C4-2B (cell line): Measurements from ENCODE around the gene DDX24.

Experiments
- H3K27ac ChIP-seq: fragments of 450-650 bp; 2 replicates; pipeline ENCODE4 v1.5.1; 2017
- ZFX ChIP-seq: fragments of 450-650 bp; IDR thresholded peaks from 2 replicates; pipeline ENCODE4 v1.6.1; 2017
- TF ChIP-seq, protein P1 (sequence below): fragments of 450-650 bp; conservative IDR thresholded peaks from 2 replicates; pipeline ENCODE4 v1.5.1; 2017; ENCODE audit warnings: mild to moderate bottlenecking

The DDX24 gene

DNA sequence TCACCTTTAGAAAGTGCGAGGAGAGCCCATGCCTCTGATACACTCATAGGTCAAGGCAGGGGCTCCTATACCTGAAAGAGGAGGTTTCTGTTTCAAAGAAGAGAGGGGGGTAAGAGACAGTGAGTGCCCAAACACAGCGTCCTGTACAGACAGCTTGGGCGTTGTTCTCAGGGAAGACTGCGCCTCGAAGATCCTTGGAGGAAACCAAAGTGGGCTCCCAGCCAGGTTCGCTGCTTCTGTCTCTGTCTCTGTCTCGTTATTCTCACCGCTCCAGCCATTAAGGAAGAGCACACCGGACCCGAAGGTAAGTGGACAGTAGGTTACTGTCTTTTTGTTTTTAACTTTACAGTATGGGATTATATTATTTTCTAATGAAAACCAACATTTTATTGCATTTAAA lies 23.7 kb upstream of the DDX24 start:
- H3K27ac ChIP-seq, result no peak overlapping the region
- TF ChIP-seq, protein P1, sequence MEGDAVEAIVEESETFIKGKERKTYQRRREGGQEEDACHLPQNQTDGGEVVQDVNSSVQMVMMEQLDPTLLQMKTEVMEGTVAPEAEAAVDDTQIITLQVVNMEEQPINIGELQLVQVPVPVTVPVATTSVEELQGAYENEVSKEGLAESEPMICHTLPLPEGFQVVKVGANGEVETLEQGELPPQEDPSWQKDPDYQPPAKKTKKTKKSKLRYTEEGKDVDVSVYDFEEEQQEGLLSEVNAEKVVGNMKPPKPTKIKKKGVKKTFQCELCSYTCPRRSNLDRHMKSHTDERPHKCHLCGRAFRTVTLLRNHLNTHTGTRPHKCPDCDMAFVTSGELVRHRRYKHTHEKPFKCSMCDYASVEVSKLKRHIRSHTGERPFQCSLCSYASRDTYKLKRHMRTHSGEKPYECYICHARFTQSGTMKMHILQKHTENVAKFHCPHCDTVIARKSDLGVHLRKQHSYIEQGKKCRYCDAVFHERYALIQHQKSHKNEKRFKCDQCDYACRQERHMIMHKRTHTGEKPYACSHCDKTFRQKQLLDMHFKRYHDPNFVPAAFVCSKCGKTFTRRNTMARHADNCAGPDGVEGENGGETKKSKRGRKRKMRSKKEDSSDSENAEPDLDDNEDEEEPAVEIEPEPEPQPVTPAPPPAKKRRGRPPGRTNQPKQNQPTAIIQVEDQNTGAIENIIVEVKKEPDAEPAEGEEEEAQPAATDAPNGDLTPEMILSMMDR, result no peak
- no peak for TF ChIP-seq ZFX

DNA sequence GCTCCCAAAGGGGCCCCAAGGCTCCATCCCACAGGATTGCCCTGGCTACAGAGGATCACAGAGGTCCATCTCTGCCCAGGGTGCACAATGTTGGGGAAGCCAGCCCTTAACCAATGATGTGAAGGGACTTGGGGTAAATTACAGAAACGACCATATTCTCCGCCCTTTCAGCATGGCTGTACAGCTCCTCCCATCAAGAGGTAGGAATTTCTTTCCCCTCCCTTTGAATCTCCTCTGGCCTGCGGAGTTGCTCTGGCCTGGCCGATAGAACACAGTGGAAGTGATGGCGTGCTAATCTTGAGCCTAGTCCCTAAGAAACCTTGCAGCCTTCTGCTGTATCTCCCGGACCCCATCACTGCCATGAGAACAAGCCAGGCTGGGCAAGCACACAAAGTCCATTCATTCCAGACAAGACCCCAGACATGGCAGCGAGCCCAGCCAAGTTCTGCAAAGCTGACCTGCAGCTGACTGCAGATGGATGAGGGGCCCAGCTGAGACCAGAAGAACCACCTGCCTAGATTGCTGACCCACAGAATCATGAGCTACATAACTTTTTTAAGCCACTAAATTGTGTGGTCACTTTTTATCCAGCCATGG lies 22.6 kb upstream of the DDX24 start:
- no peak overlapping the region for H3K27ac ChIP-seq
- TF ChIP-seq, protein P1, result no peak
- no peak for TF ChIP-seq ZFX

DNA sequence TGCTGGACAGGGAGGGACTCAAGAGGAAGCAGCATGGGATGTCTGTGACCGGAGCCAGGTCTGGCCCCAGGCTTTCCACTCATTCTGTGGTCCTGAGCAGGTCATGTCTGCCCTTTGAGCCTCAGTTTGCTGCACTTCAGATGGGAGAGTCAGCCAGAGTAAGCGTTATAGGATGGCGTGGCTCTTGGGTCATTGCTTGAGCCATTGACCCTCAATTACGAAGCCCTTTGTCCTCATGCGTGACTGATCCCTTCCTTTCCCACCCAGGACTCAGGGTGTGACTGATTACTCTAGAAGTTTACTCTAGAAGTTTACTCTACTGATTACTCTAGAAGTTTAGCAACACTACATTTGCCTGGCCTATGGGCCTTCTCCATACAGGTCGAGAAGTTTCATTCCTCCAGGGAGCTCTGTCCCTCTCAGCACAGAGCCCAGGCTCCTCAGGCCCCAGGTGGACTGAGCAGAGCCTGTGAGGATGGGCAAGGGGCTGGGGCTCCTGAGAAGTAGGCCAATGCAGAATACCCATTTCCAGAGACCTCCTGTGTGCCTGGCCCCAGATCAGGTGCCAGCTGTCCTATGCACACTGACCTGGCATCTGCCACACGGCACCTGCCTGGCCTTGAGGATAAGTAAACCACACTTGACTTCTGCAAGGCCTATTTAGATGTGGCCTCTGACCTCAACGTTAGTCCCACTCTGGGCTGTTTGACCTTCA lies 21.9 kb upstream of the DDX24 start:
- TF ChIP-seq, protein P1, result no peak
- no peak for TF ChIP-seq ZFX
- H3K27ac ChIP-seq, result no peak overlapping the region

DNA sequence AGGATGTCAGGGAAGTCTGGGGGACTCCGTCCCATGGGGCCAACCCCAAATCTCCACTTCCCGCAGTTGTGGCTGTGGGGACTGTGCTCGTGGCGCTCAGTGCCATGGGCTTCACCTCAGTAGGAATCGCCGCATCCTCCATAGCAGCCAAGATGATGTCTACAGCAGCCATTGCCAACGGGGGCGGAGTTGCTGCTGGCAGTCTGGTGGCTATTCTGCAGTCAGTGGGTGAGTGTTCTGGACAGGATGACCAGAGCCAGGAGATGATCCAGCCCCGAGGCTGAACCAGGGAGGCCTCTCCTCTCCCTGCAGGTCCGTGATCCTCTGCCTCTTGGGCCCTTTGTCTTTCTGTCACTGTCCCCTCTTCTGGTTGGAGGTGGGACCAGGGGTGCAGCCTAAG lies 20.7 kb upstream of the DDX24 start:
- H3K27ac ChIP-seq, result no peak overlapping the region
- TF ChIP-seq, protein P1, result no peak
- TF ChIP-seq ZFX, result no peak

DNA sequence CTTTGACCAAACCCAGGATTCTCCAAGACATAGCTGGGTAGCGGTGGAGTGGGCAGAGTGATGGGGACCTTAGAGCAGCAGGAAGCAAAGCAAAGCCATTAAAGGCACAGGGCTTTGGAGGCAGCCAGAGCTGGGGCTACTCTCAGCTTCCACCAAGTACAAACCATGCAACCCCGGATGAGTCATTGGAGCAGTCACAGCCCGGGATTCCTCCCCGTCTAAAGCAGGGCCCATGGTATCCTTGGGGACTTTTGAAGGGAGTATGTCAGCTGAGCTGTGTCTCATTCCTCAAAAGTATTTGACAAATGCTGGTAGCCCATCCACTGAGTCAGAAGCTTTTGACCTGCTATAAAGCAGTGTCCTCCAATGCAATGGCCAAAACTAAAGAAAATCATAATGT lies 19.8 kb upstream of the DDX24 start:
- H3K27ac ChIP-seq, result no peak overlapping the region
- TF ChIP-seq ZFX, result no peak
- TF ChIP-seq, protein P1, result no peak

DNA sequence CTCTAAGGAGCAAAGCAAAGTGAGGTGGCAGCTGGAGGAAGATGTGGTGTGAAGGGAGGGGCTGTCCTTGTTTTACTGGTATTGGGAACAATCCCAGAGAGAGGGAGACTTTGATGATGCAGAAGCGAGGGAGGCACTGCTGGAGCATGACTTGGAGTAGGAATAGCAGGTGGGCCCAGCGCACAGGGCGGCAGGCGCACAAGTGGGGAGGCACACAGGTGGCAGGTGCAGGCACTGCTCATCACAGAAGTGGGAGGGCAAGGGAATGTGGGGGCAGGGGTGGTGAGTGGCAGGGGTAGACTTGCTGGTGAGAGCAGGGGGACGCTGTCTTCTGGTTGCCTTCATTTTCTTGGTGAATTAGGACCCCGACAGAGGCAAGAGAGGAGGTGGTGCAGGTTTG lies 18.0 kb upstream of the DDX24 start:
- H3K27ac ChIP-seq, result no peak overlapping the region
- TF ChIP-seq, protein P1, result no peak
- no peak for TF ChIP-seq ZFX

DNA sequence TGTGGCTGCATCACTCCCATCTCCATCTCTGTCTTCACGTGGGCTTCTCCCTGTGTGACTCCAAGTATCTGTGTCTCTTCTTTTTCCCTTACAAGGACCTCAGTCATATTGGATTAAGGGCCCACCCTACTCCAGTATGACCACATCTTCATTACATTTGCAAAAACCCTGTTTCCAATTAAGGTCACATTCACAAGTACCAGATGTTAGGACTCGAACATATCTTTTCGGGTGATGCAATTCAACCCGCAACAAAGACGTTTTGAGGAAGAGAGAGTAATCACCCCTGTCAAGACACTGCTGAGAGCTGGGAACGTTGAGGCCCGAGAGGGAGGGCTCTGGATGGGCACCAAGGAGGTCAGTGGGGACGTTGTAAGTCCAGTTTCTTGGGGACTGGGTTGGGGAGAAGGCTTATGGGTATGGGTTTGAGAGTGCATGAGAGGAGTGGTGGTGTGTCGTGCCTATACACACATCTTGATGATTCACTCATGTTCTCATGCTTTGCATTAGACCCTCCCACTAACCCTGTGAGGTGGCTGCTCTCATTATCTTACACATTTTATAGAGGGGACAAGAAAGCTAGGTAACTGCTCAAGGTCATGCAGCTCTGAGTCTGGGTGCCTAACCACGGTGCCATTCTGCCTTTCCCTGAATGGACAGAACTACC lies 17.5 kb upstream of the DDX24 start:
- H3K27ac ChIP-seq, result no peak overlapping the region
- TF ChIP-seq, protein P1, result no peak
- no peak for TF ChIP-seq ZFX
